D721Med (cell line): ENCODE measurements around the gene PXYLP1.

Experiments used
- DNase-seq: peaks from one replicate; pipeline ENCODE4 v3.0.0; 2011; ENCODE audit warnings: low spot score; ENCODE audit not compliant: insufficient read length
- FAIRE-seq: peaks from 2 replicates; lab custom pipeline; 2011; peaks lifted over from hg19 to GRCh38; lab: Jason Lieb, UNC
- CTCF ChIP-seq: IDR thresholded peaks from 2 replicates; pipeline ENCODE4 v1.5.1; 2012; ENCODE audit warnings: mild to moderate bottlenecking, control low read depth; ENCODE audit not compliant: insufficient read depth; ENCODE audit errors: missing control alignments

Gene PXYLP1

DNA sequence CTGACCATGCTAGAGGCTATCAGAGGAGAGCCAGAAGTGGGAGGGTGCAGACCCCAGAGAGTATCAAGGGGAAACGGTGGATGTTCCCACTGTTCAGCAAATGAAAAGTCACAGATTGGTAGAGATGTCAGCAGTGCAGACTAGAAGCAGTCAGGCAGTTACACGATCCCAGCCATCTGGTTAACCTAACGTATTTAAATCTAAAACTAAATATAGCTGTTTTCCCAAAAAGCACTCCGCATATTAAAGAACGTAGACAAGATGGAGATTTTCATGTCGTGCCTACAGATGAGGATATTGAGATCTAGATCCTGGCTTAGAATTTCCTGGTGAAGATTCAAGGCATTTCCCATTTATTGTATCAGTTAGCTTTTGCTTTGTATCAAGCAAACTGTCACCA is 25.2 kb downstream of the PXYLP1 start:
- FAIRE-seq (no peak), DNase-seq (no peak)
- no peak for TF ChIP-seq CTCF

DNA sequence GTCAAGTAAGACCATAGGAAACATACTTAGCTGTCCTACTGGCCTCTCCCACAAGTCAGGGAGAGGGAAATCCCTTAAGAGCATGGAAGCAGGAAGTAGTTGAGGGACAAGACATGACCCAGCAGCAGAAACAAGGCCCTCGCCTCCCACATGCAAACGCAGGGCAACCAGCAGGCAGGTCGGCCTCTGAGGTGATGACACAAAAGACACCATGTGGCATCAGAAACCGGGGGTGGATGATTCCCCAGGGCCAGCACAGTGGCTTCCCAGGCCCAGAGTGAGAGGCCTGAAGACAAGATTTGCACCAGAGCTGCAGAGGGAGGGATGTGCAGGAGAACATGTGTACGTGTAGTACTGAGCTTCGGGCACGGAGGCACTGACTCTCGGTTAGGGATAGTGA is 26.3 kb downstream of the PXYLP1 start:
- FAIRE-seq (no peak), DNase-seq (no peak)
- no peak for TF ChIP-seq CTCF

DNA sequence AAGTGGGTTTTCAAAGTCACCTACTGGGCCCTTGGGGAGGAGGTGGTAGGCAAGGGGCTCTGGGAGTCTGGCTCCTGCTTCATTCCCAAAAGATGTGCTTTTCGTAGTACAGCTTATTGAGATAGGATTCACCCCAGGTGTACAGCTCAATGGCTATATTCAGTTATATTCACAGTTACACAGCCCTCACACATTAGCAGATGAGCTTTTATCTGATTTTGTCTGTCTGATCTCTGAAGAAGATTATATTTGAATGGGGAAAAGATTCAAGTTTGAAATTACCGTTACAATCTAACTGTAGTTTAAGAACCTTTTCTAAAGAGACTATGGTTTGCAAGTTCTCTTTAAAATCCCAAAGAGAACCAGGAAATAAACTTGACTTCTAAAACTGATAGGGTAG is 27.3 kb downstream of the PXYLP1 start:
- FAIRE-seq (no peak), DNase-seq (no peak)

DNA sequence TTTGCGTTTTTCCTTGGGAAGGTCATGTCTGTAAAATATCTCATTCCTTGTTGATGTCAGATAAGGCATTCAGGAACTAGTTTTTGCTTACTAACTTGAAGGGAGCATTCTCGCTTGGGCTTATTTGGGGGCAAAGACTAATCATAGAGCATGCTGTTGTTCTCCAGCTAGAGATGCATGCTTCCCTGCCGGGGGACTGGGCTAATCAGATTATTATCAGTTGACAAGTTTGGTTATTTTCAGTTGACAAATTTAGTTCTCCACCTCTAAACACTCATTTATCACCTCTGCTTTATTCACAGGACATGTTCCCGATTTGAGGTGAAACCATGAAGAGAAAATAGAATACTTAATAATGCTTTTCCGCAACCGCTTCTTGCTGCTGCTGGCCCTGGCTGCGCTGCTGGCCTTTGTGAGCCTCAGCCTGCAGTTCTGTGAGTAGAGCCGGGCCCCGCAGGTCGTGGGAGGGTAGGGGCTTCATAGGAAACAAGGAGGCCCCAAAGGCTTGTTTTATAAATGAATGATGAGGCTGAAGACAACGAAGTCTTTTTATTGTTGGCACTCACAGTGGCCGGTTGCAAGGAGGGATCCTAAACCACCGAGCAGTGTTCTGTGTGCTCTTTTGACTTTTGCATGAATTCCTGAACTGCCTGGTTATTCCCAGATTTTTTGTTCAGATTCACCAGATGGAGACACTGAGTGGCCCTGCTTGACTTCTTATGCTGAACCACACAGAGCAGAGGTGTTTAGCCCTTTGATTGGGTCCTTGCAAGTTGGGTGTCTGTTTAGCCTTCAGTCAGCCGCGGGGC is 28.4 kb downstream of the PXYLP1 start:
- no peak for TF ChIP-seq CTCF
- DNase-seq (no peak), FAIRE-seq (no peak)

More for the DNA sequence above, 27.3 kb downstream of the PXYLP1 start:
- TF ChIP-seq CTCF: no peak

GRCh38 chr3:141260630-141260927 is 29.0 kb downstream of the PXYLP1 start:
- no peak for DNase-seq
- FAIRE-seq: no peak
- TF ChIP-seq CTCF: no peak

DNA sequence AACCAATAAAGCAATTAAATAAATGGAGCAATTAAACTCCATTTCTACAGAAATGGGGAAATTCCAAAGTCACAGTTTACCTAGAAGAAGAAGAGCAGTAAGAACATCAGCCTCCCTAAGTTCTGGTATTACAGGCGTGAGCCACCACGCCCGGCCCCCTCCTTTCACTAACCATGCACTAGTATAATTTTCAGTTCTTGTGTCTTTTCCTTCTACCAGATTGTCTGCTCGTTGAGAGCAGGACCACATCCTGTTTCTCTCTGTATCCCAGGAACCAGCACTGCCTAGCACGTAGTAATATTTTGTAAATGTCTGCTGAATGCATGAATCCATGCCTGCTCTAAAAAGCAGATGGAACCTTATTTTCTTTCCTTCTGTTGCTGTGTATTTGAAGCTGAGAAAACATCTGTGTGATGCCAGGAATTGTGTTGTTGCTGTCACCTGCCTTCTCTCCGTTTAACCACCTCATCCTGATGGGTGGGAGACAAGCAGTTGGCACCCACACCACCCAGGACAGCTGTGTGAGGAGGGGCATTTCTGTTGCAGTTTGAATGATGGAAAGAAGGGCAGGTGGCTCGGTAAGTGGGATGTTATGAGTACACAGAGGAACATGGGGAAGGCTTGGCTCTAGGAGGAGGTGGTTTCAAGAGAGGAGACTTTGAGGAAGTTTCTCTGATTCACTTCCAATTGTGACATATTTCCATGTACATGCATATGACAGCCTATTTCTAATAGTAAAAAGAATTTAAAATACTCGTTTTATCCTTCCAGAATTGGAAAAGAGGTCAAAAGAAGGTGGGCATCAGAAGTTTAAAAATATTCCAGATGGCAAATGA is 30.1 kb downstream of the PXYLP1 start:
- no peak for DNase-seq
- no peak for FAIRE-seq
- no peak for TF ChIP-seq CTCF

DNA sequence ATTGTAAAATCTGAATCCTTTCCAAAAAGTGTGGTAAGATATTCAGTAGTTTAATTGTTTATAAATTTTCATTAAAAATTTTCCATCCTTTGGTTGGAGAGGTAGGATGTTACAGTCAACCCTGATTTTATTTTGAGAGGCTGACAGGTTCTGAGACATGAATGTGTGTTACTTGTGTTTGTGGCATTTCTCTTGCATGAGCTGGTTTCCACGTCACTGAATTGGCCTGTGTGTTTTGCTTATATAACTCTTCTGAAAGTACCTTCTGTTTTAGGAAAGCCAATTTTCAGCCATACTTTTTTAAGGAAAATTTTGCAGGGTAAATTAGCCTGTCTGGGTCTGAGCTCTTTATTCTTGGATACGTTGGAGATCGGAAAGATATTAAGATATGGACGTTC is 30.7 kb downstream of the PXYLP1 start:
- FAIRE-seq (no peak), DNase-seq (no peak)
- TF ChIP-seq CTCF: no peak
